Measurements from ENCODE around the gene MEOX2.

The MEOX2 gene

DNA sequence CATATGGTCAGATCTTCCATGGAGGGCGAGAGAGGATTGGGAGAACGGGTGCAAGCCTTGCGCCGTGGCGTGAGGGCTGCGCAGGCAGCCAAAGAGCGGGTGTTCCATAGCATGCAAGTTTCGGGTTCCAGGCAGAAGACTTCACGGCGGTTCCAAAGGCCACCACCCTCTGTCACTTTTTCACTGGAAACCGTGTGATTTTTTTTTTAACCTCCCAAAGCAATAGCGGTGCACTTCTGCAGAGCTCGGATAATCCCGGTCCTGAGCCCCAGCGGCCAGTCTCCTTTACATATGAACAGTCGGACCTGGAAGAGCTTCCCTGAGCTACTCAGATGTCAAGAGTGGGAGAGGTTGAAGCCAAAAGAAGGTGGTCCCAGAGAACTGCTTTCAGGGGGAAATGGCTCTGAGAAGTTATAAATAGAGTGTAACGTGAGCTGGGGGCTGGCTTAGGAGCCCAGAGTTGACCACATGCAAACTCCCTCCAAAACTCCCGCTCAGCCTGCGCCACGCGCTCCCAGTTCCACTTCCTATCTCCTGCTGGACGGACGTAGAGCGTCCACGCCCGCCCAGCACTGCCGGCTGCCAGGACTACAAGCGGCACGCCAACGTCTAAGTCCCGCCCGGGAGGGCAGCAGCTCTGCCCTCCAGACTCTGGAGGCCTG, at the start of gene MEOX2:
Gene MEOX2, minus strand, starts transcription at position 389 of the 662 bp plus-strand sequence. Its CDS starts 281 bp downstream, at position 108.
- DNase-seq (ENCODE audit: low spot score): peak; percentile 61

DNA sequence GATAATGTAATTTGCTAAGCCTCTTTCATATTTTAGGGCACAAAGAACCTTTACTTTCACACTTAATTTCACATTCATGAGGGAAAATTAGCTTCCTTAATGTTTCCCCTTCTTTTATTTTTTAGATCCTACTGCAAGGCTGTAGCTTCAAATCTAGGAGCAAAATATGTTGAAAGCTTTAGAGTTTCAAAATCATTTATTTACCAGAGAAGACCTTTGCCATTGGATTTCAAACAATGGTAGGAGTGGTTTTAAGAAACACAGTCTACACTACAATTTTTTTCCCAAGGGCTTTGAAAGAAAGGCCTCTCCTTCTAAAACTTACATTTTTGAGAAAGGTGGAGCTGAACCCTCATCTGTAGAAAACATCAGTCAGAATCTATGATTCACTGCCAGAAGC, 43.3 kb upstream of the MEOX2 start:
- no peak for DNase-seq (ENCODE audit: low spot score)

DNA sequence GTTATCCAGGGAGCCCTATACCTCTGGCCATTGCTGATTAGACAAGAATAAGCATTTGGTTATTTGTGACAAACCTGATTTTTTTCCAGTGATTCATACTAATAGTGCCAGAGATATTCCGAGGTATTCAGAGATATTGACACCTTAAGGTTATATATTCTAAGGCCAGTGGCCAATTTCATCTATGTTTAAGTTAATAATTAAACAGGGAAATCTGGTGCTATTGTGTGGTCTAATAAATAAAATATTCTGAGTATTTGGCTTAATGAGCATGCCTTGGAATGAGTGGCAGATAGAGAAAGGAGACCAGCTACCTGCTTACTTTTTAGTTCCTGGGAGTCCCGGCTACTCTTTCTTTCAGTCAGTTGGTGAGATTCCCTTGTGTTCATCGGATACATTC, 38.6 kb upstream of the MEOX2 start:
- DNase-seq (ENCODE audit: low spot score): no peak

DNA sequence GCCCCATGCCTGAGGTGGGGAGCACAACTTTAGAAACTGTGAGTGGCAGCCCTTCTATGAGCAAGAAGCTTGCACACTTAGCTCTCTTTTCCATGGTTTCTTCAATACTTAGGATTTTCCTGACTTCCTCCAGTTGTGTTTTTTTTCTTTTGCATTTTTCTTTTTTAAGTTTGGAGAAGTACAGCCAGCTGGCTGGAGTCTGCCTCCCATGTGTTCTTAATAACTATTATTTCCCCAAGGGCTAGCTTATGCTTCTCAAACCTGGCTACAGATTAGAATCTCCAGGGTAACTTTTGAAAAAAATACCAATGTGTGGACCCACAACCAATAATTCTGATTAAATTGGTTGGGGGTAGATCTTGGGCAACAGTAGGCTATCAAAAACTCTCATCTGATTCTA, 37.4 kb upstream of the MEOX2 start:
- DNase-seq (ENCODE audit: low spot score): peak; percentile 8

DNA sequence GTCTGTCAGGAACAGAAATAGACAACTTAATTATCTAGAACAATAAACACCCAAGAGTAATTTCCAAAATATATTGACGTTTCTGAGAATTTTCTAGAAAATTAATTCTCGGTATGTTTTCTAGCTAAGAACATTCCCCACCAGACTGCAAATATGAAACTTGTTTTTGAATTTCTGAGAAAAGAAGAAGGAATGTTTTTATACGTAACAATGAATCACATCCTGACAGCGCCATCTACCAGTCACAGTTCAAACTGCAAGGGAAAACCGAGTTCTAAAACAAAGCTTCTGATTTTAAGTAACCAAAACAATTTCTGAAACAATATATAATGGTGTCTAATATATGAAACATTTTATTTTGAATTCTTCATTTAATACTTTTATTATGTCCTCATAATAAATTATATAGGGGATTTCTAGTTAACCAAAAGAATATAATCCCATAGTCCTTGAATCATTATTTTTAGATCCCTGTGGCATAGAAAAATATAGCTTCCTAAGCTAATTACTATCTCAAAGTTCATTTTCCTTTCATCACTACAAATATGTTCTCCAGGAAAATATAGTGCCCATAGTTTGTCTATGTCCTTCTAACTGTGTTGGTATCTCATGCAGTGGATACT, 34.5 kb upstream of the MEOX2 start:
- DNase-seq (ENCODE audit: low spot score): peak; percentile 20

DNA sequence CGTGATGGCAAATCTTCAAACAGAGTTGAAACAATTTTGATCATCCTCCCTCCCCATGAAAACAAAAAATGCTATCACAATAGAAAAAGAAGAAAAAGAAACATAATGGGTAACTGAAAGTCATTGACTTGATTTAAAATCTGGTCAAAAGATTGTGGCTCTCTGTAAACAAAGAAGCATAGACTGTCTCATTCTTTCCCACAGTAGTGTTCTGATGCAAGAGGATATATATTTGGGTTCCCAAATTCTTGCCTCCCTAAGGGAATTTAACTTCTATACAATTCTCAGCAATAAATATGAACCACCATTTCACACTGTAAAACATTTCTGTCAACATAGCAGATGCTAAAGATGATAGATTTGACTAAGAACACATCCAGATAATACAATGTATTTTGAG, 32.8 kb upstream of the MEOX2 start:
- DNase-seq (ENCODE audit: low spot score): no peak

DNA sequence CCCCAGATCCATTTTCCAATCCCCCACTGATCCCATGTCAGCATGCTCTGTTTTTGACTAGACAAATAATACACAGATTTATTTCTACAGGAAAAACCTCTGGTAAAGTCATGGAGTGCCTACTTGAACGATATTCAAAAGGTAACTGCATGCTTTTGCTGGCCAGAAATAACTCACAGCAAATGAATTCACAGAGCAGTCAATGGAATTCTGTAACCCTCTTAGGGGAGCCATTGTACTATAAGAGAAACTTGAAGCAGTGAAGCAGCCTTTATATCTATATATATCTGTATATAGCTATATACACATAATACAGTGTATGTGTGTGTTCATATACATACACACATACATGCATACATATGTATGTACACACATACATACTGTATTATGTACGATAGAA, 29.0 kb upstream of the MEOX2 start:
- DNase-seq (ENCODE audit: low spot score): no peak

DNA sequence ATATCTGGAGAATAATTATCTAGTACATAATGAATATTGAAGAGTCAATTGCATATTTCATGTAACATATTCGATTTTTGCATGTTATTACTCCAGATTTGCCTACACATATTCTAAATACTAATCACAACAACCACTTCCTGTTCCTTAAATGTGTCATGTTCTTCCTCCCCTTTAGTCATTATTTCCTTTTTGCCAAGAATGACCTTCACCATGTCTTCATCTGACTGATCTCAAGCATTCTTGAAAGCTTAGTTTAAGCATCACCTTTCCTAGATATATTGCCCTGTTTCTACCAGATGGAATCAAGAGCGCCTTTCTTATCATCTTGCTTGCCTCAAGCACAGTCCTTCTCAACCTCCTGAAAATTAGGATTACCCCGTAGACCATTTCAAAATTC, 23.5 kb upstream of the MEOX2 start:
- no peak for DNase-seq (ENCODE audit: low spot score)

DNA sequence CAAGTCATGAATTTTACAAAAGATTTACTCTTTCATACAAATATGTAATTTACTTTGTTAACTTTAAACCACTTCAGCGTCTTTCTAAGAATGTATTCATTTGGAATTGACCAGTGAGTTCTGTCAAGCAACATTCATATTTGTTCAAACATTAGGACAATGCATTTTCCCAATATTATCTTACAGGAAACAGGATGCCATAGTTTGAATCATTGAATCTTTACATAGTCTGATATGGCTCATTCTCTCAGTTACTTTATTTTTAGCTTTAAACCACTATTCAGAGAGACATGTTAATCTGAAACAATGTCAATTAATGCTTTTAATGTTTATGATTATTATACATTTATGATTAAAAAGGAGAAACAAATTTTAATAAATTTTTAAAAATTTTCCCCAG, 21.1 kb upstream of the MEOX2 start:
- no peak for DNase-seq (ENCODE audit: low spot score)

DNA sequence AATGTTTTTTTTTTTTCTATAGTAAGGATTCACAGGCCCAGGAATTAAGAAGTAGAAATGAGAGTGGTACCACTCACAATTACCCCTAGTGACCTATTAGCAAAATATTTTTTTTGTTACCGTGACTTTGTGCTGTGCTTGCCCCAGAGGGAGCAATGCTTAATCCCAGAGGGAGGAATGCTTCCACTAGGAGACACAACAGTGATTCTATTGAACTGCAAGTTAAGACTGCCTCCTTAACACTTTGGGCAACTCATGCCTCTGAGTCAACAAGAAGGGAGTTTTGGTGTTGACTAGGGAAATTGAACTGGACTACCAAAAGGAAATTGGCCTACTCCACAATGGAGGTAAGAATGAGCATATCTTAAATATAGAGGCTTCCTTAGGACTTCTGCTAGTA, 17.2 kb upstream of the MEOX2 start:
- no peak for DNase-seq (ENCODE audit: low spot score)

DNA sequence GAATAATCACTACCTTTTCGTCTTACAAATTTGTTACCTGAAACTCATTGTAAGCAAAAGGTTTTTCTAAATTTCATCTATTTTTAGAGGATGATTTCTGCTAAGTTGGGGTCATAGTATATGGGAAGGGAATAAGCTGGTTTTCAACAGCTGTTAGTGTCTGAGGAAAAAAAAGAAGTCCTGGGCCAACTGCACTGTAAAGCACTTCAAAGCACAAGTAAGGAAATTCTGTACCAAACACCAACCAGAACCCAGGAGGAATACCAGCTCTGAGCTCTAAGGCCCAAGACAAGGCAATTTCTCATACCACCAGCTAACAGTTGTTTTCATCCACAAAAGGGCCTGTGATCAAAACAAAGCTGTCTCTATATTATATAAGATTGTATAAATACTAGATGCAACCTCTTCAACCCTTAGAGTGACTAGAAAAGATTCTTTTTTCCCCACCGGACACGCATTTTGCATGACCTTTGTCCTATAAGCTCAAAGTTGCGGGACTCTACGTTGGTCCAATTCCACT, 6.1 kb upstream of the MEOX2 start:
- DNase-seq (ENCODE audit: low spot score): no peak

DNA sequence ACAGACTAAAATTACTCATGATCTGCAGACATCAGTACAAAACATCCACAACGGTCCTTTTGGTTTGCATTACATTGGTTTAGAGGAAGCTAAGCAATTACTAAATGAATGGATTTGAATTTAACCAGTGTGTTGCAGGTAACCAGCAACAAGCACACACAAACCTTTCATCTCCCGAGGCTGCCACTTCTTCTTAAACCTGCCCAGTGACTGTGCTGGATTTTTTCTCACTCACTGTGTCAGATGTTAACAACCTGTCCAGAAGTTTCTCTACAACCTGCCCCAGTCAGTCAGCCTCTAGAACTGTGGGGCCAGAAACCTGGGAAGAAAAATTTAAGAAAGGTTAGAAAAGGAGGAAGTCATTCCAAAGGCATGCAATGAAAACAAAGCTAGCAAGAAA, 2.4 kb upstream of the MEOX2 start:
- no peak for DNase-seq (ENCODE audit: low spot score)

DNA sequence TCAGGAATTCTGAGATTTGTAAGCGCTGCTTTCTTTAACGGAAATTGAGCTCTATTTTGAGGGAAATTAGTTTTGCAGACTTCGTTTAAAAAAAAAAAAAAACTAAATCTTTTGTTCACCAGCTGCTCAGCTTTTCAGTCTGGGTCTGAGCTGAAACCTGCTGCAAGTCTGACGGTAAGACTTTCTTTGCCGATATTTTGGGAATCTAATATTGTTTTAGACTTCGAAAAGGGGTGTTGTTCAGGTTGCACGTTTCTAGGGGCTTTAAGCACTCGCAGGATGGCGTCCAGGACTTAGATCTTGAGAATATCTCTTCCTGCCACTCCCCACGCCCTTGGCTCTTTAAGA, 1.8 kb upstream of the MEOX2 start:
- DNase-seq (ENCODE audit: low spot score): no peak

DNA sequence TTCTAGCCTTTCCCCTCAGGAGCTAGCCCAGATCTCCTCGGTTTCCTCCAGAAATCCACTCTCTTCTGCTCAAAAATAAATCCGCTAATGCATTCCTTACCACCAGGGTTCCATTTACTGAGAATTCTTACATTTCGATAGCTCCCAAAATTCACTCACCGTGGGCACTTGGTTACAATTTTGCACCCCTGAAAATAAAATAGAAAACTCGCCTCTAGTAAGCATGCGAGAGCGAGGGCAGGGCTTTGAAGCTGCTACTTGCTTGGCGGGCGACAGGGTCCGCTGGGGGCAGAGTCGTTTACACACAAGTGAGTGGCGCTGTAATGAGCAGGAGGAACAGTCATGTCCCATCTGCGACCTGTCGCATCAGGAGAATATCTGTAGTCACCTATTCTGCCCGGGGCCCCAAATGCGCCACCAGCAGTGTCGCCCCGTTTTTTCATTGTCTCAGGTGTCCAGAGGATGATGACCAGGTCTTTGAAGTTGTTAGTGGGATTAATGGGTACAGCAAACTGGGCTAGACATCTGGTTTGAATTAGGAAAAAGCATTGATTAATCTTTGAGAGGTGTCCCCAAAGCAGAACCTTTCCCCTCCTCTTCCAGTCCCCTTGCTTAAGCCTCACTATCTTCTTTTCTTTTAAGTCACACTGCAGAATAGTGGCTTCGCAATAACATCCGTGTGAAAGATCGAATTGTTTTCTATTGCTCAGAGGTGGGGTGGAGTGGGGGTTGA, 1.2 kb upstream of the MEOX2 start:
- no peak for DNase-seq (ENCODE audit: low spot score)

DNA sequence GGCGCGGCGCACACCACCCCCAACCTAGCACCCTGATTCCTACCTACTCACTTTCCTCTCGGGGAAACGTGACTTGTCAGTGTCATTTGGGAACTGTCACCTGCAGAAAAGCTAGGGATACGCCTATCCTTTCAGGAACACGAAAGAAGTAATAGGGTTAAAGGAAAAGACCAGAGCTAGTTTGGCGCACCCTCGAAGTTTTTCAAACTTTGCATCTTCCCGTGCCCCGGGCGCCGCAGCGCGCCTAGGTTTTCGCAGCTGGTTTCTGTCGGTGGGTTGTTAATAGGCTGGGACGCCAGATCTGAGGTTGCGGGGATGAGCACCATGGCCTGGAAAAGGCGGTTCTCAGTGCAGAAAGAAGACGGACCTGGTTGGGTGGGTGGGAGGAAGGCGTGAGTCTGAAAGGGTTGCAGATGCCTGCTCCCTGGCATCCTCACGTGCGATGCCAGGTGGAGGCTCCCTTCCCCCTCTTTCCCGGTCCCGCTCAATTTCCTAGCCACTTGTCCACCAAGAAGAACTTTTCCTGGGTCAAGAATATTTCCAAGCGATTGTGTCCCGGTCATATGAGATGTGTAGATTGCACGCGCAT, 568 bp upstream of the MEOX2 start:
- DNase-seq (ENCODE audit: low spot score): peak; percentile 8

DNA sequence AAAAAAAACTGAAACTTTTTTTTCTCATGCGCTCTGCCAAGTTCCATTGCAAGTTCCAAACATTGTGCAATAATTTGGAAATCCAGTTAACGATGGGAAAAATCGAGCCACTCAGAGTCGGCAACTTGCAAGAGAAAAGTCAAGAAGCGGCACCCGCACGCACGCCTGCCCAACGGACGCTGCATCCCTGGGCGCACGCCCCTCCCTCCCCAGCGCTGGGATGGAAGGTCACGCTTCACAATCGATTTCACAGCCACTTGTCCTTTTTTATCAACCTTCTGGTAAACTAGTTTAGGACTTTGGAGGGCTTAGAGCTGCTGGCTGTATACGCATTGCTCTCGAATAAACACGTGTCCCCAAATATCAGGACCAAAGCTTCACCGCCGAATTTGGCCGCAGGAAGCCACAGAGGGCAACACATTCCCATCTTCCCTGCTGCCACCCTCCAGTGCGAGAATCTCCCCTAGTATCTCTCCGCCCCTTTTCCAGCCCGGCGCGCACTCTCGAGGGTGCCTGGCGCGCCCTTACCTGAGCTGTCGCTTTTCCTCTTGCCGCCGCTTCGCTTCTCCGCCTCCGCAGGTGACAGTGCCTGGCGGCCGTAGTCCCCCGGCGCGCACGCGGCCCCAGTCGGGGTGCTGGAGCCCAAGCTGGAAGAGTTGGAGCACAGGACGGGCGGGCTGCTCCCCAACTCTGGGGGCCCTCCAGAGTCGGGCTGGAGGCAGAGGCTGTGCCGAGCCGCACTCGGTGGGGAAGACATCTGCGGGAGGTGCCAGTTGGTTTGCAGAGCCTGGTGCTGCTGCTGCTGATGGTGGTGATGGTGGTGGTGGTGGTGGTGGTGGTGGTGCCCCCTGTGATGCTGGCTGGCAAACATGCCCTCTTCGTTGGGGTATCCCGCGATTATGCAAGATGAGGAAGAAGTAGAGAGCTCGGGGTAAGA, 857 bp downstream of the MEOX2 start:
- DNase-seq (ENCODE audit: low spot score): peak; percentile 66

DNA sequence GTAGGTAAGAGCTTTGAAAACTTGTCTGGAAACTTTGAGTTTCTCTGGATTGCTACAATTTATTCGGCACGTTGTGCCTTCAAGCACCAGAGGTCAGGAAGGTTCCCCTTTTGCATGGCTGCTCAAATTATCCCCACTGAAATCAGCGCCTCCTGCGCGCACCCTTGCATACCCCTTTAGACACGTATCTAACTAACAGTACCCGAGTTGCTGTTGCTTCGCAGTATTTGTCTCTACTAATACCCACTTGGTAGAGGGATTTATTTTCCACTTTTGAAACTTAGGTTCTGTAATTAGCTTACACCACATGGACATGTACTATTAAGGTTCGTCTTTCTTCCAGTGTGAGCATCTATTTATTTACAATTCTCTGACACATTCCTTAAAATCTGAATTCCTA, 1.6 kb downstream of the MEOX2 start:
- peak; percentile 7 for DNase-seq (ENCODE audit: low spot score)

DNA sequence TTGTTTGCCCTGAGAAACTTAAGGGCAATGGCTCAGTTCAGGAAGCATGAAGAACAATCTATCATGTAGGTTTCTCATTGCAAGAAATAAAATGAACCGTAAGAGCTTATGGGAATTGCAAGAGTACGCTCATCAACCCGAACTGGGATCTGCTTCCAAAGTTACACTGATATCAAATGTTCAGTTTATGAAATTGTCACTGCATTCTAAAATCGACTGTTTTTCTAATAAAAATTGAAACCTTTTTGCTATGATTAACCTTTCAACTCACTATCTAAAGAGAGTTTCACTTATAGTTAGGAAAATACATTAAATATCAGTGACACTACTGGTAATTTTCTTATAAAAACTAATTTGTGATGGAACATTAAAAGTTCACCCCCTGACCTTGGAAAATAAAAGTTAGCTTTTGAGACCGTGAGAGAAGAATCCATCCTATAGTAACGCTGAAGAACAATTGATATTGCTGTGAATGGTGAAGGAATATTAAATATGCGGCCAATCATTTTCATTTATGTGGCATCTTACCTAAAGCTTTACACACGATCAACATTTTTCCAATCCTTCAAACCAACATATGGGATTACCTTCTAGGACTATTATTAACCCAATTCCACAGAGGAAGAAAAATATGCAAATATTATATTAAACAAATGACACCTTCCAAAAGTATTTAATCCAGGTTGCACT, 2.2 kb downstream of the MEOX2 start:
- DNase-seq (ENCODE audit: low spot score): no peak

DNA sequence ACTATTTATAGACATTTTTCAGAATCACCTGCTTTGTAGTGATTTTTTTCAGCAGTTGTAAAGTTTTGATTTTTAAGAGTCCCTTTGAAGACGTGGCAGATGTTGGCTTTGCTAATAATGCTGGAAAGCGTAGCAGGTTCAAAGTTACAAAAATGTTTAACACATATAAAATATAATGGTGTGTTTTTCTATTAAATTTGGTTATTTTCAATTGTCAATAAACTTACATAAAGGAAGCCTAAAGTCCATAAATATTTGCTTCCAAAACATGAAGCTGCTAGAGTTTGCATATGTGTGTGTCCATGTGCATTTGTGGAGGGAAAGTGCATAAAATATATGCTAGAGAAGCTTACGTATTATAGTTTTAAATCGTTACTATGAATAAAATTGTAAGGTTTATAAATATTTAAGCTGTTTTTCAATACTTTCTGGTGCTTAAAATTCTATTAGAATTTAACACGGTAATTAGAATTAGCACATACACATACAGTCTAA, 3.7 kb downstream of the MEOX2 start:
- DNase-seq (ENCODE audit: low spot score): no peak

DNA sequence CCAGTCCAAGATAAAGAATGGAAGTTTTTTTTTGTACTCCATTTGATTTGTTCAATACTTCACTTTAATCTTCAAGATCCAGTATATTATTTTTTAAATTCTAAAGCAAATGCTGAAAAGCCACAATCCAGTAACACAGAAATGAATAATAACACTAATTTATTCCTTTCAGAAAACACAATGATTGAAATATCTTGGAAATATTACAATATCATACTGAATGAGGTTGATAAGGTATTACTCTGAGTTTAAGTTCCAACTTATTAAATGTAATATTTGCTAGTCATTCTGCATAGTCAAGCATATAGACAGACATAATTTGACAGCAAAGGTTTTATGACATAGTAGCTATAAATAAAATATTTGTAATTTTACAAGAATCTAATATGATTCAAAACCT, 4.4 kb downstream of the MEOX2 start:
- DNase-seq (ENCODE audit: low spot score): no peak

DNA sequence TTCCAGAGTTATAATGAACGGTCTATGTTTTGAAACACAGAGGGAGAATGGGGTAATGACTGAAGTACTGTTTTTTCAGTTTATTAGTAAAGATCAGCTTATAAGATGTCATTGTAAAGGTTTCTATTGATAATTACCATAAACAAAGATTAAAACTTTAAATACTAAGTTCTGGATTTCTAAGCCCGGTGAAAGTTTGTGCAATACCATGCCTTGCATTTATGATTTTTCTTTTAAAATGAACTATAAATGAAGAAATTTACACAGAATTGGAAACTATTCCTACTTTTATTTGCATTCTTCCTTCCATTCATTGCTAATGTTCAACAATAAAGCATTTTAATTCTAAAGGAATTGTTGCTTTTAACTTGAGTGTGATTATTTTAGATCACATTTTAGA, 4.9 kb downstream of the MEOX2 start:
- no peak for DNase-seq (ENCODE audit: low spot score)

Measured in AG20443 (cell line).